Endothelial cell of umbilical vein (primary cell): Measurements from ENCODE around the gene VSX1. TPM values are rescaled to one million over a fixed set of nuclear protein-coding genes. Genes with fewer than 3 reads are reported as not detected.

Experiments
- BruUV-seq: library from RNA; stranded (reverse); fragments of 400-500 nt; replicated peaks from 2 replicates; lab custom pipeline; 2021; lab: Mats Ljungman, UMichigan
- CTCF ChIA-PET: fragments of 300-600, 350-600 bp; sonication (Branson Sonifier 250); formaldehyde crosslinking; loops from one replicate; lab custom pipeline; 2021; ENCODE audit warnings: antibody characterized with exemption, inconsistent platforms; lab: Charles Lee
- POLR2A ChIA-PET: fragments of 300-600, 350-600 bp; sonication (Branson Sonifier 250); formaldehyde crosslinking; loops from one replicate; lab custom pipeline; 2021; ENCODE audit warnings: antibody characterized with exemption, inconsistent platforms; lab: Charles Lee
- DNase-seq: peaks from one replicate; pipeline ENCODE4 v3.0.0-alpha.2; 2011; ENCODE audit warnings: low read depth, low spot score
- FAIRE-seq: peaks from 2 replicates; lab custom pipeline; 2011; peaks lifted over from hg19 to GRCh38; lab: Jason Lieb, UNC
- H2AFZ ChIP-seq: 2 replicates; pipeline ENCODE4 v1.6.0; 2012; ENCODE audit warnings: low read depth, low read length, control low read depth, inconsistent platforms
- H3K27ac ChIP-seq: 2 replicates; pipeline ENCODE4 v1.5.1; 2011; ENCODE audit warnings: low read depth, mild to moderate bottlenecking, control low read depth, low read length, moderate library complexity; ENCODE audit not compliant: insufficient read depth
- H3K27me3 ChIP-seq, 2 experiments: 2 replicates each; pipeline versions ENCODE4 v1.6.0 to v1.6.1; 2011; ENCODE audit warnings: low read length in 2 of 2, mixed read lengths in 1 of 2; ENCODE audit not compliant: control insufficient read depth in 2 of 2, insufficient read depth in 2 of 2
- H3K36me3 ChIP-seq, 2 experiments: 2 replicates in 1 of 2; 3 replicates in 1 of 2; pipeline ENCODE4 v1.5.1; 2011; ENCODE audit warnings: low read length in 2 of 2, mild to moderate bottlenecking in 1 of 2, moderate library complexity in 1 of 2; ENCODE audit not compliant: control insufficient read depth in 2 of 2, insufficient read depth in 2 of 2; ENCODE audit errors: extremely low read depth in 1 of 2
- H3K4me1 ChIP-seq: 3 replicates; pipeline ENCODE4 v1.5.1; 2011; ENCODE audit warnings: mild to moderate bottlenecking, low read length; ENCODE audit not compliant: control insufficient read depth, insufficient read depth; ENCODE audit errors: extremely low read depth
- H3K4me2 ChIP-seq: 2 replicates; pipeline ENCODE4 v1.6.1; 2011; ENCODE audit warnings: low read length, control low read depth, mixed read lengths; ENCODE audit not compliant: insufficient read depth
- H3K4me3 ChIP-seq, 3 experiments: fragments of 200-600 bp in 1 of 3; sonication (generic), shearing (Covaris generic) in 1 of 3; replicated peaks in 1 of 3; 2 replicates each; pipeline ENCODE4 v1.5.1; 2011 to 2016; ENCODE audit warnings: control low read depth in 3 of 3, low read length in 3 of 3, mild to moderate bottlenecking in 2 of 3, inconsistent platforms in 1 of 3, low read depth in 1 of 3, moderate library complexity in 1 of 3; ENCODE audit not compliant: insufficient read depth in 1 of 3
- H3K79me2 ChIP-seq: 2 replicates; pipeline ENCODE4 v1.6.0; 2012; ENCODE audit warnings: low read length, inconsistent platforms; ENCODE audit not compliant: control insufficient read depth, insufficient read depth
- H3K9ac ChIP-seq: replicated peaks from 2 replicates; pipeline ENCODE3; 2011; ENCODE audit warnings: low read length, control low read depth; ENCODE audit not compliant: insufficient read depth; ENCODE audit errors: extremely low read depth
- H3K9me1 ChIP-seq: replicated peaks from 3 replicates; pipeline ENCODE4 v1.6.0; 2011; ENCODE audit warnings: mild to moderate bottlenecking, low read length; ENCODE audit not compliant: control insufficient read depth, insufficient read depth; ENCODE audit errors: extremely low read depth
- H3K9me3 ChIP-seq: replicated peaks from 2 replicates; pipeline ENCODE4 v1.5.1; 2012; ENCODE audit warnings: low read length, inconsistent platforms; ENCODE audit not compliant: control insufficient read depth, insufficient read depth
- H4K20me1 ChIP-seq: replicated peaks from 2 replicates; pipeline ENCODE3; 2011; ENCODE audit warnings: mild to moderate bottlenecking, low read length; ENCODE audit not compliant: control insufficient read depth, insufficient read depth; ENCODE audit errors: extremely low read depth
- EZH2 ChIP-seq: IDR thresholded peaks from 2 replicates; pipeline ENCODE4 v1.6.1; 2012; ENCODE audit warnings: borderline replicate concordance, low read depth, mild to moderate bottlenecking, moderate library complexity, low read length, inconsistent platforms; ENCODE audit not compliant: severe bottlenecking
- FOS ChIP-seq: IDR thresholded peaks from 2 replicates; pipeline ENCODE4 v1.6.1; 2011; ENCODE audit warnings: mild to moderate bottlenecking, low read length, moderate library complexity, borderline replicate concordance; ENCODE audit not compliant: insufficient read depth
- GATA2 ChIP-seq: IDR thresholded peaks from 2 replicates; pipeline ENCODE4 v1.7.0; 2011; ENCODE audit warnings: low read depth, mild to moderate bottlenecking, moderate library complexity, mixed read lengths, low read length; ENCODE audit not compliant: insufficient read length, insufficient read depth
- JUN ChIP-seq: IDR thresholded peaks from 2 replicates; pipeline ENCODE4 v1.6.1; 2011; ENCODE audit warnings: borderline replicate concordance, low read depth; ENCODE audit not compliant: insufficient read length, insufficient read depth
- MYC ChIP-seq: IDR thresholded peaks from one replicate; pipeline ENCODE4 v1.6.1; 2011; ENCODE audit warnings: mild to moderate bottlenecking, low read depth, low read length
- POLR2A ChIP-seq: IDR thresholded peaks from 2 replicates; pipeline ENCODE4 v1.6.1; 2012; ENCODE audit warnings: low read depth, mild to moderate bottlenecking, control low read depth, low read length
- POLR2AphosphoS5 ChIP-seq: IDR thresholded peaks from 2 replicates; pipeline ENCODE4 v1.6.1; 2012; ENCODE audit warnings: low read depth, mild to moderate bottlenecking, control low read depth, low read length, moderate library complexity; ENCODE audit not compliant: insufficient read depth
- dilution Hi-C: fragments of 300-500 bp; cut with MboI; formaldehyde crosslinking; loops from one replicate; pipeline ENCODE4 v1.15.0; 2019; ENCODE audit warnings: low sequenced_read_pairs; ENCODE audit not compliant: extremely low pct_ligation_motif_present
- intact Hi-C: fragments of 100-400 bp; cut with micrococcal nuclease; formaldehyde crosslinking; loops from one replicate; pipeline ENCODE4 v1.10.0; 2022
- polyA plus RNA-seq, 4 experiments: library from polyadenylated mRNA; depleted of rRNA in 3 of 4; stranded (reverse) in 3 of 4; unstranded in 1 of 4; fragments of >200 nt; gene quantifications; 2 replicates each; pipeline versions ENCODE4 v1.2.1 to v1.2.3, GENCODE V29; 2011 to 2012; ENCODE audit warnings: missing spikeins in 1 of 4
- total RNA-seq: library from RNA; stranded (reverse); gene quantifications from 2 replicates; pipeline ENCODE4 v1.2.3, GENCODE V29; 2021
- TF ChIP-seq, protein P1 (sequence below): IDR thresholded peaks from 2 replicates; pipeline ENCODE4 v1.6.1; 2011; ENCODE audit not compliant: insufficient read depth, insufficient read length
- TF ChIP-seq, protein P2 (sequence below), 2 donors: IDR thresholded peaks; 1 replicate in 1 of 2; 2 replicates in 1 of 2; pipeline ENCODE4 v1.5.1; 2011; ENCODE audit warnings: low read length in 2 of 2, mild to moderate bottlenecking in 2 of 2, moderate library complexity in 2 of 2, control low read depth in 1 of 2, inconsistent platforms in 1 of 2, low read depth in 1 of 2; ENCODE audit not compliant: insufficient read depth in 1 of 2; ENCODE audit errors: extremely low read depth in 1 of 2

VSX1 gene
- total and polyA plus RNA-seq, 2 donors (not counting 3 experiments of a cell fraction or from before 2014, with no cell fraction given) = not detected

DNA sequence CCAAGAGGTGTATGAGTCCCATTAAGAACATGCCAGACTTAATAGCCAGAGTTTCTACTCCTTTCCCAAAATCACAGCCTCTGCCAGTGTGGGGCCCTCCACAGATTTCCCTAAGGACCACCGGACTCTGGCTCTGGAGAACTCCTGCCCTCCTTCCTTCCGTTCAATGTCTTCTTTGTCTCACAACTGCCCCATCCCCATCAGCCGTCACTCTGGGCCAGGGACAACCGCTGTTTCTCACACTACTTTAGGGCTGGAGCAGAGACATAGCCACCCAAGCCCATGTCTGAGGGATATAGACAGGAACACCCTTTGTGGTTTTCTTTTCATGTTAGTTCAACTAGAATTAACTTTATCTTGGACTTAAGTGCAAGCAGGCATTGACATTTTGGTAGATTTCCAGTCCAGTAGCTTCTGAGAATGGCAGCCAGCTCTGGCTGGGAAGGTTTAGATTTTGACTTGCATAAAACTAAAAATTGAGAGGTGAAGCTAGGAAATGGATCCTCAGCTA lies 17.3 kb downstream of the VSX1 start:
- TF ChIP-seq POLR2AphosphoS5 = no peak
- no peak for TF ChIP-seq FOS
- TF ChIP-seq, protein P1, sequence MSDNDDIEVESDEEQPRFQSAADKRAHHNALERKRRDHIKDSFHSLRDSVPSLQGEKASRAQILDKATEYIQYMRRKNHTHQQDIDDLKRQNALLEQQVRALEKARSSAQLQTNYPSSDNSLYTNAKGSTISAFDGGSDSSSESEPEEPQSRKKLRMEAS = no peak
- TF ChIP-seq MYC = no peak
- TF ChIP-seq JUN = no peak
- TF ChIP-seq POLR2A = no peak
- TF ChIP-seq, protein P2, sequence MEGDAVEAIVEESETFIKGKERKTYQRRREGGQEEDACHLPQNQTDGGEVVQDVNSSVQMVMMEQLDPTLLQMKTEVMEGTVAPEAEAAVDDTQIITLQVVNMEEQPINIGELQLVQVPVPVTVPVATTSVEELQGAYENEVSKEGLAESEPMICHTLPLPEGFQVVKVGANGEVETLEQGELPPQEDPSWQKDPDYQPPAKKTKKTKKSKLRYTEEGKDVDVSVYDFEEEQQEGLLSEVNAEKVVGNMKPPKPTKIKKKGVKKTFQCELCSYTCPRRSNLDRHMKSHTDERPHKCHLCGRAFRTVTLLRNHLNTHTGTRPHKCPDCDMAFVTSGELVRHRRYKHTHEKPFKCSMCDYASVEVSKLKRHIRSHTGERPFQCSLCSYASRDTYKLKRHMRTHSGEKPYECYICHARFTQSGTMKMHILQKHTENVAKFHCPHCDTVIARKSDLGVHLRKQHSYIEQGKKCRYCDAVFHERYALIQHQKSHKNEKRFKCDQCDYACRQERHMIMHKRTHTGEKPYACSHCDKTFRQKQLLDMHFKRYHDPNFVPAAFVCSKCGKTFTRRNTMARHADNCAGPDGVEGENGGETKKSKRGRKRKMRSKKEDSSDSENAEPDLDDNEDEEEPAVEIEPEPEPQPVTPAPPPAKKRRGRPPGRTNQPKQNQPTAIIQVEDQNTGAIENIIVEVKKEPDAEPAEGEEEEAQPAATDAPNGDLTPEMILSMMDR (IDR thresholded peaks at IDR 0.05; ENCODE audit: extremely low read depth in 1 of 2, insufficient read depth in 1 of 2, low read depth in 1 of 2, low read length in 2 of 2) = no peak
- no peak for TF ChIP-seq GATA2
- no peak for TF ChIP-seq EZH2
- intact Hi-C loops = loop anchor here (1.0 kb wide), 2 partner anchors 69 to 115 kb away; no protein-coding TSS in a partner anchor
- BruUV-seq = no TSS peak
- dilution Hi-C loops = no loop called here
- no peak for FAIRE-seq
- no peak overlapping the region for H3K9ac ChIP-seq
- H3K36me3 ChIP-seq = no peaks in the 10 kb centered on the region
- no peak overlapping the region for H3K4me2 ChIP-seq
- H3K4me1 ChIP-seq = no peaks in the 10 kb centered on the region
- no peak overlapping the region for H3K4me3 ChIP-seq
- H3K9me1 ChIP-seq = no peaks in the 10 kb centered on the region
- no peaks in the 10 kb centered on the region for H4K20me1 ChIP-seq
- no peaks in the 10 kb centered on the region for H3K9me3 ChIP-seq
- H3K79me2 ChIP-seq = no peaks in the 10 kb centered on the region
- peaks cover 16 to 17% of the 10 kb centered on the region in 2 experiments for H3K27me3 ChIP-seq
- CTCF ChIA-PET = interaction anchor here (1.0 to 4.4 kb wide), 8 partner anchors 20 to 334 kb away, joined by 3 to 96 read pairs (median 4); partner anchors contain the start of genes APMAP and PYGB
- no peak overlapping the region for H2AFZ ChIP-seq
- POLR2A ChIA-PET = interaction anchor here (0.6 kb wide), 1 partner anchor 358 kb away, joined by 5 read pairs; no protein-coding TSS in a partner anchor
- H3K27ac ChIP-seq = no peak overlapping the region
- no peak for DNase-seq
